Keratinocyte (primary cell): ENCODE results near the gene ZDHHC22. TPM values are rescaled to one million over a fixed set of nuclear protein-coding genes. Genes with fewer than 3 reads are reported as not detected.

ENCODE experiments used
- DNase-seq: peaks from one replicate; pipeline ENCODE4 v3.0.0-alpha.2; 2011; ENCODE audit warnings: low read depth, missing footprints, low spot score
- FAIRE-seq: peaks from 2 replicates; lab custom pipeline; 2011; peaks lifted over from hg19 to GRCh38; lab: Jason Lieb, UNC
- H2AFZ ChIP-seq: 2 replicates; pipeline ENCODE4 v1.6.0; 2012; ENCODE audit warnings: low read length, control low read depth, inconsistent platforms; ENCODE audit not compliant: control insufficient read depth
- H3K27ac ChIP-seq: 2 replicates; pipeline ENCODE4 v1.5.1; 2011; ENCODE audit warnings: low read length; ENCODE audit not compliant: control insufficient read depth, insufficient read depth
- H3K27me3 ChIP-seq: 3 replicates; pipeline ENCODE4 v1.6.0; 2011; ENCODE audit warnings: low read length; ENCODE audit not compliant: control insufficient read depth, insufficient read depth; ENCODE audit errors: extremely low read depth
- H3K36me3 ChIP-seq, 2 experiments: 2 replicates in 1 of 2; 3 replicates in 1 of 2; pipeline ENCODE4 v1.5.1; 2011; ENCODE audit warnings: low read length in 2 of 2, mild to moderate bottlenecking in 1 of 2; ENCODE audit not compliant: control insufficient read depth in 2 of 2, insufficient read depth in 2 of 2; ENCODE audit errors: extremely low read depth in 1 of 2
- H3K4me1 ChIP-seq: 3 replicates; pipeline ENCODE4 v1.5.1; 2011; ENCODE audit warnings: low read length; ENCODE audit not compliant: control insufficient read depth, insufficient read depth; ENCODE audit errors: extremely low read depth
- H3K4me2 ChIP-seq: 3 replicates; pipeline ENCODE4 v1.6.0; 2011; ENCODE audit warnings: low read depth, low read length; ENCODE audit not compliant: control insufficient read depth, insufficient read depth; ENCODE audit errors: extremely low read depth
- H3K4me3 ChIP-seq, 3 experiments: fragments of 200-600 bp in 1 of 3; sonication (generic) in 1 of 3; 2 replicates in 2 of 3; 3 replicates in 1 of 3; pipeline ENCODE4 v1.5.1; 2011 to 2016; ENCODE audit warnings: low read length in 3 of 3, mild to moderate bottlenecking in 3 of 3, control low read depth in 2 of 3, inconsistent platforms in 1 of 3, low read depth in 1 of 3, mixed read lengths in 1 of 3, mixed run types in 1 of 3, moderate library complexity in 1 of 3; ENCODE audit not compliant: control insufficient read depth in 2 of 3, insufficient read depth in 2 of 3; ENCODE audit errors: extremely low read depth in 1 of 3
- H3K79me2 ChIP-seq: 2 replicates; pipeline ENCODE4 v1.6.0; 2012; ENCODE audit warnings: low read length; ENCODE audit not compliant: control insufficient read depth, insufficient read depth
- H3K9ac ChIP-seq: 3 replicates; pipeline ENCODE4 v1.6.0; 2011; ENCODE audit warnings: low read length; ENCODE audit not compliant: control insufficient read depth, insufficient read depth; ENCODE audit errors: extremely low read depth
- H3K9me1 ChIP-seq: 3 replicates; pipeline ENCODE4 v1.6.0; 2011; ENCODE audit warnings: low read length; ENCODE audit not compliant: control insufficient read depth, insufficient read depth; ENCODE audit errors: extremely low read depth
- H3K9me3 ChIP-seq: 2 replicates; pipeline ENCODE4 v1.5.1; 2012; ENCODE audit warnings: low read depth, low read length; ENCODE audit not compliant: control insufficient read depth
- H4K20me1 ChIP-seq: 3 replicates; pipeline ENCODE4 v1.6.0; 2011; ENCODE audit warnings: low read length; ENCODE audit not compliant: control insufficient read depth, insufficient read depth; ENCODE audit errors: extremely low read depth
- CTCF ChIP-seq, 3 experiments: IDR thresholded peaks in 1 of 3; conservative IDR thresholded peaks in 1 of 3; optimal IDR thresholded peaks in 1 of 3; 2 replicates in 2 of 3; 3 replicates in 1 of 3; pipeline versions ENCODE3 to v1.5.1; 2011; ENCODE audit warnings: low read length in 3 of 3, mild to moderate bottlenecking in 3 of 3, moderate library complexity in 2 of 3, control low read depth in 1 of 3, inconsistent platforms in 1 of 3; ENCODE audit not compliant: insufficient read depth in 2 of 3; ENCODE audit errors: extremely low read depth in 1 of 3
- EZH2 ChIP-seq: IDR thresholded peaks from one replicate; pipeline ENCODE4 v1.6.1; 2012; ENCODE audit warnings: inconsistent platforms, mild to moderate bottlenecking, low read length, moderate library complexity
- dilution Hi-C: fragments of 300-500 bp; cut with MboI; formaldehyde crosslinking; loops from one replicate; pipeline ENCODE4 v1.7.0; 2020; ENCODE audit warnings: low sequenced_read_pairs; ENCODE audit not compliant: extremely low pct_ligation_motif_present
- polyA plus RNA-seq, 5 experiments: library from polyadenylated mRNA; depleted of rRNA in 3 of 5; stranded (reverse) in 3 of 5; stranded (forward) in 1 of 5; unstranded in 1 of 5; fragments of >200 nt; gene quantifications; 1 replicate in 1 of 5; 2 replicates in 3 of 5; 3 replicates in 1 of 5; pipeline versions ENCODE4 v1.2.1 to v1.2.3, GENCODE V29; 2011 to 2012; ENCODE audit warnings: missing spikeins in 2 of 5, low read depth in 1 of 5, low replicate concordance in 1 of 5

ZDHHC22 gene
- polyA plus RNA-seq, 1 donor (not counting 4 experiments of a cell fraction or from before 2014, with no cell fraction given) = not detected

DNA sequence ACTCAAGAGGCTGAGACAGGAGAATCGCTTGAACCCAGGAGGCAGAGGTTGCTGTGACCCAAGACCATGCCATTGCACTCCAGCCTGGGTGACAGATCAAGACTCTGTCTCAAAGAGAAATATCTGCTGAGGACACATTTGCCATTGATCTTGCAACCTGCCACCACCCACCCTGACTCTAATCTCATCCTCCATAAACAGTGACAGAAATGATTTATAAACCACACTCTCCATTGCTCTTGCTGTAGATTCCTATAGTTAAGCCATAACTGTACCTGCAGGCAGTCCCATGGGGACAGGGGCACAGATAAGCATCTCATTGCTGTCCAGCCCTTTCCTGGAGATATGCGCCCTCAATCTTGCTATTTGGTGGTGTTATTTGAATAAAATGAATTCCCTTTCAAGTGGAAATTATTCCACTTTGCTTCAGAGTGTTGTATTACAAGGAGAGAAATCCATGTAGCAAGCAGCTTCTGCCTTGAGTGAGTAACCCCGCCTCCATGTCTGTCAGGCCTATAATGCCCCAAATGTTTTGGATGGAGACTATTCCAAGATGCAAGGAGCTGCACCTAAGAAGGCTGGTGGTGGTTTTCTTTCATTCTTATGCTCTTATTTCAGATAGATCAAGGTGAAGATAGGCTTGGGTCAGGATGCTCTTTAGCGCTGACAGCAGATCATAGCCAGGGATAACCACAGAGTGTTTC, 3.0 kb upstream of the ZDHHC22 start:
- Histone ChIP-seq H3K9ac (no peak overlapping the region), H3K27ac (no peak overlapping the region), H3K4me1 (peaks cover 5% of the 10 kb centered on the region), H3K79me2 (no peaks in the 10 kb centered on the region), H3K9me3 (no peaks in the 10 kb centered on the region), H3K9me1 (no peaks in the 10 kb centered on the region), H3K36me3 (no peaks in the 10 kb centered on the region), H2AFZ (no peak overlapping the region), H3K4me3 (no peak overlapping the region), H3K27me3 (peaks cover 70% of the 10 kb centered on the region), H3K4me2 (no peak overlapping the region), H4K20me1 (no peaks in the 10 kb centered on the region)
- DNase-seq (no peak), FAIRE-seq (no peak)
- dilution Hi-C loops = no loop called here
- TF ChIP-seq EZH2 (no peak), CTCF (optimal IDR thresholded peaks at IDR 0.05 in 1 of 3, IDR thresholded peaks at IDR 0.05 in 1 of 3, conservative IDR thresholded peaks at IDR 0.05 in 1 of 3; ENCODE audit: extremely low read depth in 1 of 3, insufficient read depth in 2 of 3, low read length in 3 of 3) (no peak)

DNA sequence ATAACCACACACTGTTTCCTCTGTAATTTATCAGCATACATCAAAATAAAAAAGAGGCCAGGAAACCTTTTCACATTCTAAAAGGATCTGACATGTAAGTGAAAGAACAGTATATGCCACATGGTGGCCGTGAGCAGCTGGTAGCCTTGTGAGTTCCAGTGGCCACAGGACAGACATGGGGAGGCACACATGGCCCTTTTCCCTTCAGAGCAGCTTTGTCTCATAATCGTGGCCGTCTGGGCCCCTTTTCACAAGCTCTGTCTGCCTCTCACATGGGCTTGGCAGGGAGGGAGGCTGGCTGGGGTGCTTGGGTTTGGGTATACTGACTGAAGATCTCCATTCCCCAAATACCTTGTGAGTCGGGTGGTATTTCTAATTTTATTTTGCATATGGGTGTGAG, 1.5 kb upstream of the ZDHHC22 start:
- no peak overlapping the region for H3K4me2 ChIP-seq
- no peak for FAIRE-seq
- H4K20me1 ChIP-seq = no peaks in the 10 kb centered on the region
- H3K4me1 ChIP-seq = peaks cover 5% of the 10 kb centered on the region
- H2AFZ ChIP-seq = no peak overlapping the region
- no peak overlapping the region for H3K27ac ChIP-seq
- dilution Hi-C loops = no loop called here
- peaks cover 84% of the 10 kb centered on the region for H3K27me3 ChIP-seq
- no peak overlapping the region for H3K4me3 ChIP-seq
- no peaks in the 10 kb centered on the region for H3K79me2 ChIP-seq
- H3K9me1 ChIP-seq = no peaks in the 10 kb centered on the region
- no peak for TF ChIP-seq CTCF (optimal IDR thresholded peaks at IDR 0.05 in 1 of 3, IDR thresholded peaks at IDR 0.05 in 1 of 3, conservative IDR thresholded peaks at IDR 0.05 in 1 of 3; ENCODE audit: extremely low read depth in 1 of 3, insufficient read depth in 2 of 3, low read length in 3 of 3)
- TF ChIP-seq EZH2 = peak; percentile 20
- H3K9ac ChIP-seq = no peak overlapping the region
- H3K36me3 ChIP-seq = no peaks in the 10 kb centered on the region
- no peak for DNase-seq
- H3K9me3 ChIP-seq = no peaks in the 10 kb centered on the region
